ENCODE measurements around the gene JPT1.

Gene JPT1

GRCh38 chr17:75154195-75155106 lies at the start of gene JPT1:
JPT1 (minus strand) TSS chr17:75154512; CDS start chr17:75154397, 115 bp downstream.
- peak; percentile 100 for TF ChIP-seq POLR2A (IDR thresholded peaks at IDR 0.05; ENCODE audit: low read depth, low read length)
- FAIRE-seq (peak; percentile 90), DNase-seq (ENCODE audit: insufficient read length, low spot score) (peak; percentile 98)

- TF ChIP-seq POLR2A (IDR thresholded peaks at IDR 0.05; ENCODE audit: low read depth, low read length) = no peak
- FAIRE-seq (no peak), DNase-seq (ENCODE audit: insufficient read length, low spot score) (no peak)
Observed at GRCh38 chr17:75199886-75200618, 45.7 kb upstream of the JPT1 start.

GRCh38 chr17:75194879-75195278 lies 40.6 kb upstream of the JPT1 start:
- no peak for FAIRE-seq
- no peak for TF ChIP-seq POLR2A (IDR thresholded peaks at IDR 0.05; ENCODE audit: low read depth, low read length)
- DNase-seq (ENCODE audit: insufficient read length, low spot score) = peak; percentile 51

- no peak for FAIRE-seq
Observed at GRCh38 chr17:75191584-75191983, 37.3 kb upstream of the JPT1 start.

GRCh38 chr17:75188614-75189013 lies 34.3 kb upstream of the JPT1 start:
- TF ChIP-seq POLR2A (IDR thresholded peaks at IDR 0.05; ENCODE audit: low read depth, low read length) = no peak
- FAIRE-seq = no peak
- DNase-seq (ENCODE audit: insufficient read length, low spot score) = no peak

More at GRCh38 chr17:75191584-75191983, 37.3 kb upstream of the JPT1 start:
- TF ChIP-seq POLR2A (IDR thresholded peaks at IDR 0.05; ENCODE audit: low read depth, low read length) = no peak
- DNase-seq (ENCODE audit: insufficient read length, low spot score) = no peak

- TF ChIP-seq POLR2A (IDR thresholded peaks at IDR 0.05; ENCODE audit: low read depth, low read length) = no peak
- no peak for DNase-seq (ENCODE audit: insufficient read length, low spot score)
- FAIRE-seq = no peak
Observed at GRCh38 chr17:75183999-75184884, 29.9 kb upstream of the JPT1 start.

GRCh38 chr17:75182569-75183436 lies 28.5 kb upstream of the JPT1 start, which contains the start of gene SUMO2:
SUMO2 (minus strand) TSS chr17:75182959; CDS start chr17:75182834, 125 bp downstream.
- peak; percentile 65 for TF ChIP-seq POLR2A (IDR thresholded peaks at IDR 0.05; ENCODE audit: low read depth, low read length)
- DNase-seq (ENCODE audit: insufficient read length, low spot score) = peak; percentile 95
- FAIRE-seq = no peak

- no peak for DNase-seq (ENCODE audit: insufficient read length, low spot score)
- no peak for FAIRE-seq
- no peak for TF ChIP-seq POLR2A (IDR thresholded peaks at IDR 0.05; ENCODE audit: low read depth, low read length)
Observed at GRCh38 chr17:75182319-75182568, 27.9 kb upstream of the JPT1 start.

- no peak for FAIRE-seq
- no peak for DNase-seq (ENCODE audit: insufficient read length, low spot score)
- no peak for TF ChIP-seq POLR2A (IDR thresholded peaks at IDR 0.05; ENCODE audit: low read depth, low read length)
Observed at GRCh38 chr17:75181608-75182318, 27.5 kb upstream of the JPT1 start.

GRCh38 chr17:75181110-75181509 lies 26.8 kb upstream of the JPT1 start:
- TF ChIP-seq POLR2A (IDR thresholded peaks at IDR 0.05; ENCODE audit: low read depth, low read length) = no peak
- DNase-seq (ENCODE audit: insufficient read length, low spot score) = no peak
- FAIRE-seq = no peak

- no peak for DNase-seq (ENCODE audit: insufficient read length, low spot score)
- no peak for FAIRE-seq
- no peak for TF ChIP-seq POLR2A (IDR thresholded peaks at IDR 0.05; ENCODE audit: low read depth, low read length)
Observed at GRCh38 chr17:75178453-75178852, 24.1 kb upstream of the JPT1 start.

- TF ChIP-seq POLR2A (IDR thresholded peaks at IDR 0.05; ENCODE audit: low read depth, low read length) = no peak
- FAIRE-seq = no peak
Observed at GRCh38 chr17:75176625-75177024, 22.3 kb upstream of the JPT1 start.

More at GRCh38 chr17:75176625-75177024, 22.3 kb upstream of the JPT1 start:
- no peak for DNase-seq (ENCODE audit: insufficient read length, low spot score)

All from H54 (cell line).